D341Med (cell line): Measurements from ENCODE around the gene STRA6.

ENCODE experiments used
- DNase-seq: peaks from one replicate; pipeline ENCODE4 v3.0.0; 2012; ENCODE audit warnings: low spot score

The STRA6 gene

GRCh38 chr15:74206801-74207281, 4.3 kb upstream of the STRA6 start:
- DNase-seq: no peak

- no peak for DNase-seq
These were observed 3.0 kb upstream of the STRA6 start for GRCh38 chr15:74205582-74205947.

GRCh38 chr15:74203914-74204431, 1.4 kb upstream of the STRA6 start:
- DNase-seq: peak; percentile 74

GRCh38 chr15:74201710-74202420, 722 bp downstream of the STRA6 start:
- DNase-seq: no peak

- no peak for DNase-seq
These were observed 1.6 kb downstream of the STRA6 start for GRCh38 chr15:74200871-74201419.

- DNase-seq: no peak
These were observed 2.2 kb downstream of the STRA6 start for GRCh38 chr15:74200412-74200815.

GRCh38 chr15:74199297-74199652, 3.3 kb downstream of the STRA6 start:
- no peak for DNase-seq

- no peak for DNase-seq
These were observed 5.2 kb downstream of the STRA6 start for GRCh38 chr15:74197176-74197965.

GRCh38 chr15:74196175-74196574, 6.4 kb downstream of the STRA6 start:
- no peak for DNase-seq

- DNase-seq: no peak
These were observed 7.7 kb downstream of the STRA6 start for GRCh38 chr15:74194572-74195559.

GRCh38 chr15:74193905-74194304, 8.7 kb downstream of the STRA6 start:
- no peak for DNase-seq

- no peak for DNase-seq
These were observed 9.3 kb downstream of the STRA6 start for GRCh38 chr15:74193299-74193718.

GRCh38 chr15:74192751-74193150, 9.8 kb downstream of the STRA6 start:
- no peak for DNase-seq

- DNase-seq: no peak
These were observed 10.8 kb downstream of the STRA6 start for GRCh38 chr15:74191798-74192197.

GRCh38 chr15:74188216-74188615, 14.4 kb downstream of the STRA6 start:
- DNase-seq: no peak

- DNase-seq: no peak
These were observed 16.8 kb downstream of the STRA6 start for GRCh38 chr15:74185710-74186348.

GRCh38 chr15:74184582-74185091, 17.9 kb downstream of the STRA6 start:
- DNase-seq: no peak

GRCh38 chr15:74182131-74182530, 20.5 kb downstream of the STRA6 start:
- no peak for DNase-seq

GRCh38 chr15:74180881-74181602, 21.5 kb downstream of the STRA6 start:
- no peak for DNase-seq
